ENCODE measurements around the gene TRAPPC2B.

Gene TRAPPC2B

GRCh38 chr19:57362997-57363687, at the start of gene TRAPPC2B, which contains the start of gene ZNF547:
Gene TRAPPC2B (plus strand): TSS chr19:57363551. CDS start chr19:57364834, 1,283 bp downstream.
Gene ZNF547 (plus strand): TSS chr19:57363551. CDS start chr19:57368556, 5,005 bp downstream.
- DNase-seq (ENCODE audit: low spot score) = peak; percentile 100

GRCh38 chr19:57314146-57314545, 49.2 kb upstream of the TRAPPC2B start:
- DNase-seq (ENCODE audit: low spot score) = no peak

GRCh38 chr19:57317503-57317902, 45.8 kb upstream of the TRAPPC2B start:
- no peak for DNase-seq (ENCODE audit: low spot score)

- DNase-seq (ENCODE audit: low spot score) = peak; percentile 7
Measured at GRCh38 chr19:57319869-57320179, 43.5 kb upstream of the TRAPPC2B start.

GRCh38 chr19:57320180-57321084, 42.9 kb upstream of the TRAPPC2B start, which contains the start of gene ZNF543:
Gene ZNF543 (plus strand): TSS chr19:57320472. CDS start chr19:57320854, 382 bp downstream.
- peak; percentile 89 for DNase-seq (ENCODE audit: low spot score)

- peak; percentile 16 for DNase-seq (ENCODE audit: low spot score)
Measured at GRCh38 chr19:57321116-57321515, 42.2 kb upstream of the TRAPPC2B start.

- no peak for DNase-seq (ENCODE audit: low spot score)
Measured at GRCh38 chr19:57321751-57322150, 41.6 kb upstream of the TRAPPC2B start.

- no peak for DNase-seq (ENCODE audit: low spot score)
Measured at GRCh38 chr19:57324992-57325391, 38.4 kb upstream of the TRAPPC2B start.

GRCh38 chr19:57327993-57328392, 35.4 kb upstream of the TRAPPC2B start:
- DNase-seq (ENCODE audit: low spot score) = no peak

- DNase-seq (ENCODE audit: low spot score) = no peak
Measured at GRCh38 chr19:57334191-57334590, 29.2 kb upstream of the TRAPPC2B start.

- DNase-seq (ENCODE audit: low spot score) = no peak
Measured at GRCh38 chr19:57338877-57339276, 24.5 kb upstream of the TRAPPC2B start.

- no peak for DNase-seq (ENCODE audit: low spot score)
Measured at GRCh38 chr19:57342582-57342981, 20.8 kb upstream of the TRAPPC2B start.

GRCh38 chr19:57348136-57348535, 15.2 kb upstream of the TRAPPC2B start:
- peak; percentile 9 for DNase-seq (ENCODE audit: low spot score)

- DNase-seq (ENCODE audit: low spot score) = no peak
Measured at GRCh38 chr19:57350877-57351805, 12.2 kb upstream of the TRAPPC2B start, which contains the start of gene ZNF304. Gene ZNF304 (plus strand): TSS chr19:57351271. CDS start chr19:57351665, 394 bp downstream.

GRCh38 chr19:57351867-57352266, 11.5 kb upstream of the TRAPPC2B start:
- DNase-seq (ENCODE audit: low spot score) = no peak

- no peak for DNase-seq (ENCODE audit: low spot score)
Measured at GRCh38 chr19:57355916-57356315, 7.4 kb upstream of the TRAPPC2B start.

GRCh38 chr19:57357406-57357805, 5.9 kb upstream of the TRAPPC2B start:
- no peak for DNase-seq (ENCODE audit: low spot score)

- DNase-seq (ENCODE audit: low spot score) = no peak
Measured at GRCh38 chr19:57359300-57359699, 4.1 kb upstream of the TRAPPC2B start.

GRCh38 chr19:57362419-57362818, 932 bp upstream of the TRAPPC2B start:
- no peak for DNase-seq (ENCODE audit: low spot score)

GRCh38 chr19:57363688-57364181, 384 bp downstream of the TRAPPC2B start:
- DNase-seq (ENCODE audit: low spot score) = peak; percentile 22

- DNase-seq (ENCODE audit: low spot score) = no peak
Measured at GRCh38 chr19:57366776-57367175, 3.4 kb downstream of the TRAPPC2B start.

- no peak for DNase-seq (ENCODE audit: low spot score)
Measured at GRCh38 chr19:57374179-57374578, 10.8 kb downstream of the TRAPPC2B start.
